Measurements from ENCODE around the gene PGA5.
"Not testable (repeated sequence)": the region's sequence is repeated elsewhere in the genome, so short reads cannot be mapped to it uniquely, and the experiment has no call there.

DNA sequence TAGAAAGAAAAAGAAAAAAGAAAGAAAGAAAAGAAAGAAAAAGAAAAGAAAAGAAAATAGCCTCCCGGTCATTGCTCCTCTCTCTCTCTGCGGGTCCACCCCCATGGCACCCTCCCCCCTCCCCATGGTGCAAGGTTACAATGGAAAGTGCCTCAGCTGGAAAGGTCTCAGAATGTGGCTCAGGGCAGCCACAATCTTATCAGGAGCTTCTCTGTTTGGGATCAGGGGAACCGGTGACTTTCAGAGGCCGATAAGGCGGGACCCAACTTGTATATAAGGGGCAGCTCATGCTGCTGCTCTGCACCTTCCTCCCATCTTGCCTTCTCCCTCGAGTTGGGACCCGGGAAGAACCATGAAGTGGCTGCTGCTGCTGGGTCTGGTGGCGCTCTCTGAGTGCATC, at the start of gene PGA5:
- TF ChIP-seq TEAD4 (IDR thresholded peaks at IDR 0.05); EP300 (IDR thresholded peaks at IDR 0.05; ENCODE audit: borderline replicate concordance); CEBPB (IDR thresholded peaks at IDR 0.05); FOXM1 (IDR thresholded peaks at IDR 0.05; ENCODE audit: borderline replicate concordance, low read depth); TAF1 (IDR thresholded peaks at IDR 0.05; ENCODE audit: low read depth); YY1 (IDR thresholded peaks at IDR 0.05; ENCODE audit: low read depth); EGR1 (IDR thresholded peaks at IDR 0.05); RAD21 (IDR thresholded peaks at IDR 0.05; ENCODE audit: low read depth): not testable (repeated sequence)
- TF ChIP-seq, protein P1, sequence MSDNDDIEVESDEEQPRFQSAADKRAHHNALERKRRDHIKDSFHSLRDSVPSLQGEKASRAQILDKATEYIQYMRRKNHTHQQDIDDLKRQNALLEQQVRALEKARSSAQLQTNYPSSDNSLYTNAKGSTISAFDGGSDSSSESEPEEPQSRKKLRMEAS (IDR thresholded peaks at IDR 0.05) = not testable (repeated sequence)
- TF ChIP-seq, protein P2, sequence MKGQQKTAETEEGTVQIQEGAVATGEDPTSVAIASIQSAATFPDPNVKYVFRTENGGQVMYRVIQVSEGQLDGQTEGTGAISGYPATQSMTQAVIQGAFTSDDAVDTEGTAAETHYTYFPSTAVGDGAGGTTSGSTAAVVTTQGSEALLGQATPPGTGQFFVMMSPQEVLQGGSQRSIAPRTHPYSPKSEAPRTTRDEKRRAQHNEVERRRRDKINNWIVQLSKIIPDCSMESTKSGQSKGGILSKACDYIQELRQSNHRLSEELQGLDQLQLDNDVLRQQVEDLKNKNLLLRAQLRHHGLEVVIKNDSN (IDR thresholded peaks at IDR 0.05) = not testable (repeated sequence)

Data from Ishikawa (cell line).